B cell (primary cell): Measurements from ENCODE around the gene CAMSAP2.

ENCODE experiments used
- EZH2 ChIP-seq: IDR thresholded peaks from 2 replicates; pipeline ENCODE4 v1.6.1; 2012; ENCODE audit warnings: borderline replicate concordance, low read depth, mild to moderate bottlenecking, moderate library complexity, low read length; ENCODE audit not compliant: insufficient read depth, poor library complexity, severe bottlenecking
- TF ChIP-seq, protein P1 (sequence below): fragments of 200-600 bp; IDR thresholded peaks from one replicate; pipeline ENCODE4 v1.8.0; 2022; ENCODE audit warnings: antibody characterized with exemption, mild to moderate bottlenecking

DNA sequence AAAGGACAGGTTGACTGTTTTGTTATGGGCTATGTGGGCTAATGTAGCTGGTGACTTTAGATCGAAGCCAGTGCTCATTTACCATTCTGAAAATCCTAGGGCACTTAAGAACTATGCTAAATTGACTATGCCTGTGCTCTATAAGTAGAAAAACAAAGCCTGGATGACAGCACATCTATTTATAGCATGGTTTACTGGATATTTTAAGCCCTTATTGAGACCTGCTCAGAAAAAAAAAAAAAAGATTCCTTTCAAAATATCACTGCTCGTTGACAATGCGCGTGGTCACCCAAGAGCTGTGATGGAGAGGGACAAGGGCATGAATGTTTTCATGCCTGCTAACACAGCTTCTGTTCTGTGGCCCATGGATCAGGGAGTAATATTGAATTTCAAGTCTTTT is 48.1 kb downstream of the CAMSAP2 start:
- TF ChIP-seq, protein P1, sequence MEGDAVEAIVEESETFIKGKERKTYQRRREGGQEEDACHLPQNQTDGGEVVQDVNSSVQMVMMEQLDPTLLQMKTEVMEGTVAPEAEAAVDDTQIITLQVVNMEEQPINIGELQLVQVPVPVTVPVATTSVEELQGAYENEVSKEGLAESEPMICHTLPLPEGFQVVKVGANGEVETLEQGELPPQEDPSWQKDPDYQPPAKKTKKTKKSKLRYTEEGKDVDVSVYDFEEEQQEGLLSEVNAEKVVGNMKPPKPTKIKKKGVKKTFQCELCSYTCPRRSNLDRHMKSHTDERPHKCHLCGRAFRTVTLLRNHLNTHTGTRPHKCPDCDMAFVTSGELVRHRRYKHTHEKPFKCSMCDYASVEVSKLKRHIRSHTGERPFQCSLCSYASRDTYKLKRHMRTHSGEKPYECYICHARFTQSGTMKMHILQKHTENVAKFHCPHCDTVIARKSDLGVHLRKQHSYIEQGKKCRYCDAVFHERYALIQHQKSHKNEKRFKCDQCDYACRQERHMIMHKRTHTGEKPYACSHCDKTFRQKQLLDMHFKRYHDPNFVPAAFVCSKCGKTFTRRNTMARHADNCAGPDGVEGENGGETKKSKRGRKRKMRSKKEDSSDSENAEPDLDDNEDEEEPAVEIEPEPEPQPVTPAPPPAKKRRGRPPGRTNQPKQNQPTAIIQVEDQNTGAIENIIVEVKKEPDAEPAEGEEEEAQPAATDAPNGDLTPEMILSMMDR: no peak
- no peak for TF ChIP-seq EZH2
